H1 (cell line): ENCODE measurements around the gene MOCS1.

Experiments used
- CHD2 ChIP-seq: IDR thresholded peaks from 2 replicates; pipeline ENCODE4 v1.6.1; 2012; ENCODE audit warnings: low read length, improper control_type of control experiment
- EZH2 ChIP-seq: fragments of 200-600 bp; sonication (generic); IDR thresholded peaks from 2 replicates; pipeline ENCODE4 v1.7.1; 2012; ENCODE audit warnings: low read depth, mild to moderate bottlenecking, moderate library complexity, low read length, inconsistent platforms; ENCODE audit not compliant: severe bottlenecking
- FOSL1 ChIP-seq: IDR thresholded peaks from 2 replicates; pipeline ENCODE4 v1.6.1; 2011; ENCODE audit warnings: mild to moderate bottlenecking, low read depth, low read length, moderate library complexity; ENCODE audit not compliant: insufficient read depth
- GABPA ChIP-seq: IDR thresholded peaks from 2 replicates; pipeline ENCODE4 v1.6.1; 2011; ENCODE audit warnings: mild to moderate bottlenecking, low read length, moderate library complexity, borderline replicate concordance; ENCODE audit not compliant: insufficient read depth
- MAFK ChIP-seq: IDR thresholded peaks from 2 replicates; pipeline ENCODE4 v1.6.1; 2012; ENCODE audit warnings: low read depth, mild to moderate bottlenecking, improper control_type of control experiment, low read length
- NANOG ChIP-seq: IDR thresholded peaks from 2 replicates; pipeline ENCODE4 v1.6.1; 2011; ENCODE audit warnings: low read length, low read depth, mild to moderate bottlenecking, inconsistent platforms; ENCODE audit not compliant: insufficient read depth, poor library complexity, severe bottlenecking
- POLR2A ChIP-seq, 2 experiments: IDR thresholded peaks; 1 replicate in 1 of 2; 2 replicates in 1 of 2; pipeline ENCODE4 v1.6.1; 2011; ENCODE audit warnings: low read depth in 2 of 2, low read length in 2 of 2, mild to moderate bottlenecking in 2 of 2; ENCODE audit errors: control extremely low read depth in 1 of 2
- POLR2AphosphoS5 ChIP-seq: IDR thresholded peaks from 2 replicates; pipeline ENCODE4 v1.6.1; 2011; ENCODE audit warnings: low read depth, low read length
- POU5F1 ChIP-seq: IDR thresholded peaks from 2 replicates; pipeline ENCODE4 v1.6.1; 2011; ENCODE audit warnings: low read depth, mild to moderate bottlenecking, low read length, moderate library complexity
- RXRA ChIP-seq: IDR thresholded peaks from 2 replicates; pipeline ENCODE4 v1.6.1; 2011; ENCODE audit warnings: low read depth, mild to moderate bottlenecking, low read length, moderate library complexity; ENCODE audit not compliant: insufficient read depth
- SP1 ChIP-seq: IDR thresholded peaks from 2 replicates; pipeline ENCODE4 v1.6.1; 2011; ENCODE audit warnings: low read depth, low read length
- TAF1 ChIP-seq: IDR thresholded peaks from 2 replicates; pipeline ENCODE4 v1.6.1; 2011; ENCODE audit warnings: mild to moderate bottlenecking, low read depth, low read length
- TF ChIP-seq, protein P1 (sequence below), 3 experiments: IDR thresholded peaks; 1 replicate in 2 of 3; 2 replicates in 1 of 3; pipeline versions ENCODE4 v1.5.1 to v1.6.1; 2011; ENCODE audit warnings: low read length in 3 of 3, mild to moderate bottlenecking in 3 of 3, inconsistent platforms in 2 of 3, low read depth in 1 of 3, moderate library complexity in 1 of 3; ENCODE audit not compliant: insufficient read depth in 1 of 3; ENCODE audit errors: control extremely low read depth in 1 of 3
- TF ChIP-seq, protein P2 (sequence below): IDR thresholded peaks from 2 replicates; pipeline ENCODE4 v1.6.1; 2012; ENCODE audit warnings: low read length, inconsistent platforms

DNA sequence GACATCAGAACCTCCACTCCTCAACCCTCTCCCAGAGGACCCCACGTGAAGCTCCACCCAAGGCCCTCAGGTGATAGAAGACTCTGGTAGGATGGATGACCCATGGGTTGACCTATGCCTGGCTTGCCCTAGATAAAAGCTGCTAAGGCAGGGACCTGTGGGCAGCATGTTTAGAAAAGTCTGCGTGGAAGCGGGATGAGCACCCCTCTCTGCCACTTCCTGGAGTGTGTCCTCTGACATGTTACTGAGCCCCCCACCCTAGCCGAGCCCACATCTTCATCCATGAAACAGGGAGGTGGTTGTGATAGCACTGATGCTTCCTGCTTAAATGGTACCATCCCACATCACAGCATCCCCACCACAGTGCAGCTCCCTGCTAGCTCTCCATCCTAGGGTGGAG, 21.8 kb downstream of the MOCS1 start:
- TF ChIP-seq POLR2AphosphoS5 (no peak), POU5F1 (no peak), RXRA (no peak), CHD2 (no peak), TAF1 (no peak), FOSL1 (no peak), POLR2A (IDR thresholded peaks at IDR 0.05; ENCODE audit: control extremely low read depth in 1 of 2, low read depth in 2 of 2, low read length in 2 of 2) (no peak), MAFK (no peak), SP1 (no peak), EZH2 (no peak), GABPA (no peak), NANOG (no peak)
- TF ChIP-seq, protein P1, sequence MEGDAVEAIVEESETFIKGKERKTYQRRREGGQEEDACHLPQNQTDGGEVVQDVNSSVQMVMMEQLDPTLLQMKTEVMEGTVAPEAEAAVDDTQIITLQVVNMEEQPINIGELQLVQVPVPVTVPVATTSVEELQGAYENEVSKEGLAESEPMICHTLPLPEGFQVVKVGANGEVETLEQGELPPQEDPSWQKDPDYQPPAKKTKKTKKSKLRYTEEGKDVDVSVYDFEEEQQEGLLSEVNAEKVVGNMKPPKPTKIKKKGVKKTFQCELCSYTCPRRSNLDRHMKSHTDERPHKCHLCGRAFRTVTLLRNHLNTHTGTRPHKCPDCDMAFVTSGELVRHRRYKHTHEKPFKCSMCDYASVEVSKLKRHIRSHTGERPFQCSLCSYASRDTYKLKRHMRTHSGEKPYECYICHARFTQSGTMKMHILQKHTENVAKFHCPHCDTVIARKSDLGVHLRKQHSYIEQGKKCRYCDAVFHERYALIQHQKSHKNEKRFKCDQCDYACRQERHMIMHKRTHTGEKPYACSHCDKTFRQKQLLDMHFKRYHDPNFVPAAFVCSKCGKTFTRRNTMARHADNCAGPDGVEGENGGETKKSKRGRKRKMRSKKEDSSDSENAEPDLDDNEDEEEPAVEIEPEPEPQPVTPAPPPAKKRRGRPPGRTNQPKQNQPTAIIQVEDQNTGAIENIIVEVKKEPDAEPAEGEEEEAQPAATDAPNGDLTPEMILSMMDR (IDR thresholded peaks at IDR 0.05; ENCODE audit: control extremely low read depth in 1 of 3, insufficient read depth in 1 of 3, low read depth in 1 of 3, low read length in 3 of 3) = no peak
- TF ChIP-seq, protein P2, sequence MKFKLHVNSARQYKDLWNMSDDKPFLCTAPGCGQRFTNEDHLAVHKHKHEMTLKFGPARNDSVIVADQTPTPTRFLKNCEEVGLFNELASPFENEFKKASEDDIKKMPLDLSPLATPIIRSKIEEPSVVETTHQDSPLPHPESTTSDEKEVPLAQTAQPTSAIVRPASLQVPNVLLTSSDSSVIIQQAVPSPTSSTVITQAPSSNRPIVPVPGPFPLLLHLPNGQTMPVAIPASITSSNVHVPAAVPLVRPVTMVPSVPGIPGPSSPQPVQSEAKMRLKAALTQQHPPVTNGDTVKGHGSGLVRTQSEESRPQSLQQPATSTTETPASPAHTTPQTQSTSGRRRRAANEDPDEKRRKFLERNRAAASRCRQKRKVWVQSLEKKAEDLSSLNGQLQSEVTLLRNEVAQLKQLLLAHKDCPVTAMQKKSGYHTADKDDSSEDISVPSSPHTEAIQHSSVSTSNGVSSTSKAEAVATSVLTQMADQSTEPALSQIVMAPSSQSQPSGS = no peak
